ENCODE data around the gene CKLF. TPM values are rescaled to one million over a fixed set of nuclear protein-coding genes. Genes with fewer than 3 reads are reported as not detected.

The CKLF gene
- polyA plus RNA-seq, 1 of the 3 experiments (the other 2 are of a cell fraction), result 211 TPM

GRCh38 chr16:66580605-66581209 lies 28.3 kb downstream of the CKLF start:
- no peaks in the 10 kb centered on the region for H3K9me3 ChIP-seq
- peak overlapping the region; percentile 56; the same call in 1 of the 2 replicates for H2AFZ ChIP-seq (ENCODE audit: low read depth)
- H3K36me3 ChIP-seq (replicated peaks in 1 of 2; ENCODE audit: control insufficient read depth in 1 of 2, insufficient read depth in 2 of 2, low read length in 1 of 2), result no peaks in the 10 kb centered on the region
- no peak for DNase-seq
- H4K20me1 ChIP-seq (ENCODE audit: insufficient read depth), result no peaks in the 10 kb centered on the region
- peak overlapping the region; percentile 31 to 52; a peak in 3 of 4 replicates for H3K27ac ChIP-seq (ENCODE audit: low read depth in 2 of 2, low read length in 1 of 2)
- ChIA-PET CTCF (interaction anchor here (1.2 to 2.8 kb wide), 2 partner anchors 18 to 28 kb away, joined by 4 to 9 read pairs; no protein-coding TSS in a partner anchor), POLR2A (no interaction called here)
- WGBS (ENCODE audit: low lambda C conversion rate), result 73% methylated on average over 4 of the region's 4 CpGs
- peaks cover 0 to 16% of the 10 kb centered on the region in 2 experiments; a peak in 2 of 4 replicates for H3K4me1 ChIP-seq (ENCODE audit: control insufficient read depth in 1 of 2, insufficient read depth in 2 of 2, low read depth in 1 of 2, low read length in 1 of 2)
- no peak overlapping the region for H3K9ac ChIP-seq
- no peaks in the 10 kb centered on the region for H3K9me2 ChIP-seq
- H3K79me2 ChIP-seq (ENCODE audit: insufficient read depth), result no peaks in the 10 kb centered on the region
- peak overlapping the region; percentile 44 for H3K4me2 ChIP-seq
- no peaks in the 10 kb centered on the region for H3K27me3 ChIP-seq (ENCODE audit: insufficient read depth)
- H3K4me3 ChIP-seq (ENCODE audit: low read depth in 2 of 2, low read length in 1 of 2), result no peak overlapping the region
- peaks cover 7% of the 10 kb centered on the region for H3F3A ChIP-seq (replicated peaks; ENCODE audit: insufficient read depth)
- TF ChIP-seq USF1 (IDR thresholded peaks at IDR 0.05; ENCODE audit: borderline replicate concordance, low read depth) (no peak), ELF1 (IDR thresholded peaks at IDR 0.05) (no peak), RCOR1 (IDR thresholded peaks at IDR 0.05; ENCODE audit: low read length) (no peak), FOXJ3 (CRISPR knock-in tag; IDR thresholded peaks at IDR 0.05) (no peak), EZH2phosphoT487 (IDR thresholded peaks at IDR 0.05; ENCODE audit: borderline replicate concordance, low read depth) (no peak), FOXM1 (IDR thresholded peaks at IDR 0.05; ENCODE audit: low read depth) (no peak), REST (IDR thresholded peaks at IDR 0.05; ENCODE audit: low read depth, low read length) (no peak), PBX3 (IDR thresholded peaks at IDR 0.05) (peak; percentile 67), POLR2AphosphoS5 (IDR thresholded peaks at IDR 0.05; ENCODE audit: low read depth, low read length) (no peak), ZBTB33 (IDR thresholded peaks at IDR 0.05; ENCODE audit: borderline replicate concordance, low read depth) (no peak), MXI1 (IDR thresholded peaks at IDR 0.05; ENCODE audit: low read depth, low read length) (no peak), USF2 (IDR thresholded peaks at IDR 0.05; ENCODE audit: borderline replicate concordance, low read depth, low read length) (no peak), CTCF (IDR thresholded peaks at IDR 0.05) (peak; percentile 33), SIN3A (IDR thresholded peaks at IDR 0.05; ENCODE audit: borderline replicate concordance, low read depth, low read length) (no peak), GABPA (IDR thresholded peaks at IDR 0.05; ENCODE audit: low read depth) (no peak), TCF12 (IDR thresholded peaks at IDR 0.05) (peak; percentile 35; the same call in 1 of the 2 replicates), RAD21 (IDR thresholded peaks at IDR 0.05; ENCODE audit: low read length) (no peak; the same call in 1 of the 2 replicates), YY1 (IDR thresholded peaks at IDR 0.05; ENCODE audit: low read depth) (no peak), EP300 (IDR thresholded peaks at IDR 0.05; ENCODE audit: borderline replicate concordance in 1 of 2, low read depth in 1 of 2, low read length in 1 of 2) (no peak), NRF1 (IDR thresholded peaks at IDR 0.05; ENCODE audit: low read depth, low read length) (no peak), RXRA (IDR thresholded peaks at IDR 0.05; ENCODE audit: borderline replicate concordance, low read depth) (no peak), CHD2 (IDR thresholded peaks at IDR 0.05; ENCODE audit: low read length, partially characterized antibody) (no peak), GATA2 (CRISPR knock-in tag; IDR thresholded peaks at IDR 0.05) (no peak)

All from SK-N-SH (cell line).